NT2/D1 (cell line): ENCODE data around the gene ZFP14.

Source experiments
- SUZ12 ChIP-seq: IDR thresholded peaks from 2 replicates; pipeline ENCODE4 v1.6.1; 2011; ENCODE audit not compliant: insufficient read length, insufficient read depth; ENCODE audit errors: extremely low read depth
- ZNF274 ChIP-seq: IDR thresholded peaks from 2 replicates; pipeline ENCODE4 v1.6.1; 2011; ENCODE audit warnings: mild to moderate bottlenecking, low read depth, low read length

GRCh38 chr19:36398571-36398970 is 19.6 kb upstream of the ZFP14 start:
- TF ChIP-seq ZNF274 (no peak), SUZ12 (no peak)
